ENCODE measurements around the gene NPFFR2.

- TF ChIP-seq CTCF (IDR thresholded peaks at IDR 0.05) (no peak), POLR2A (IDR thresholded peaks at IDR 0.05) (no peak)
These were observed 25.2 kb upstream of the NPFFR2 start for GRCh38 chr4:72006586-72006985.
